Fibroblast of the aortic adventitia (primary cell): ENCODE measurements around the gene NHSL2. TPM values are rescaled to one million over a fixed set of nuclear protein-coding genes. Genes with fewer than 3 reads are reported as not detected.

Source experiments
- DNase-seq: peaks from one replicate; pipeline ENCODE4 v3.0.0-alpha.2; 2010; ENCODE audit warnings: low read depth
- H3K4me3 ChIP-seq: 2 replicates; pipeline ENCODE4 v1.5.1; 2011; ENCODE audit warnings: low read depth, mild to moderate bottlenecking, control low read depth, low read length, moderate library complexity
- total RNA-seq: library from RNA; depleted of rRNA; stranded (reverse); fragments of >200 nt; gene quantifications from 2 replicates; pipeline ENCODE4 v1.2.3, GENCODE V29; 2012; ENCODE audit warnings: low replicate concordance
- TF ChIP-seq, protein P1 (sequence below): IDR thresholded peaks from 2 replicates; pipeline ENCODE4 v1.5.1; 2011; ENCODE audit warnings: mild to moderate bottlenecking, low read length, control low read depth, inconsistent platforms; ENCODE audit not compliant: insufficient read depth

NHSL2 gene
- total RNA-seq, 1 donor, result 6.8 TPM

DNA sequence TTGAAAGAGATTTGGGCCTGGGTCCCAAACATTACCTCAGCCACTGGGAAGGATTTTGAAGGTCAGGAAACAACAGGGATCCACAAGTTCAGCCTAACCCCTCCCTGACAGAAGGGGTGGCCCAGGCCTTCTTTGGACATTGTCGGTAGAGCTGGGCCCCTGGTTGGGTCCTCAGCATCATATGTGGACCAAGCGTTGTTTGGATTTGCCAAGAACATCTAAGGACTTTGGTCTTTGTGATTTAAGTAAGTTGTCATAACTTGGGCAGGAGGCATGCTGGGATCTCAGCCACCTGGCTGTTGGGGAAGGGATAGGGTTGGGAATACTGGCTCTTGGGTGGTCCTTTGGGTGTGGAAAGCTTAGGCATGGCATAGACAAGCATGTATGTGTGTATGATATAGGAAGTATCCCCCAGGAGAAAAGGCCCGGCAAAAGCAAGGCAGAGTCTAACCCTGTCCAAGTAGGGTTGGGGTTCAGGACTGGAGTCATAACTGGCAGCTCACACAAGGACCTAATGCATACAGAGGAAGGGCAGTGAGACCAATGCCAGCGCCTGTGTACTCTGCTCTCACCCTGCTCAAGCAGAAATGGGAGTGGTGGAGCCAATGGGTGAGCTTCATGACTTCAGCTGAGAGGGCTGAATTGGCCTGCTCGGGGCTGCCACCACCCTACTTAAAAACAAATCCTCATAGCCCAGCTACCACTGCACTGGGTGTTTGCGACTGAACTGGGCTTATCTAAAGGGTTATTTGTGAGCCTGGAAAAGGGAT, 118.2 kb downstream of the NHSL2 start:
- TF ChIP-seq, protein P1, sequence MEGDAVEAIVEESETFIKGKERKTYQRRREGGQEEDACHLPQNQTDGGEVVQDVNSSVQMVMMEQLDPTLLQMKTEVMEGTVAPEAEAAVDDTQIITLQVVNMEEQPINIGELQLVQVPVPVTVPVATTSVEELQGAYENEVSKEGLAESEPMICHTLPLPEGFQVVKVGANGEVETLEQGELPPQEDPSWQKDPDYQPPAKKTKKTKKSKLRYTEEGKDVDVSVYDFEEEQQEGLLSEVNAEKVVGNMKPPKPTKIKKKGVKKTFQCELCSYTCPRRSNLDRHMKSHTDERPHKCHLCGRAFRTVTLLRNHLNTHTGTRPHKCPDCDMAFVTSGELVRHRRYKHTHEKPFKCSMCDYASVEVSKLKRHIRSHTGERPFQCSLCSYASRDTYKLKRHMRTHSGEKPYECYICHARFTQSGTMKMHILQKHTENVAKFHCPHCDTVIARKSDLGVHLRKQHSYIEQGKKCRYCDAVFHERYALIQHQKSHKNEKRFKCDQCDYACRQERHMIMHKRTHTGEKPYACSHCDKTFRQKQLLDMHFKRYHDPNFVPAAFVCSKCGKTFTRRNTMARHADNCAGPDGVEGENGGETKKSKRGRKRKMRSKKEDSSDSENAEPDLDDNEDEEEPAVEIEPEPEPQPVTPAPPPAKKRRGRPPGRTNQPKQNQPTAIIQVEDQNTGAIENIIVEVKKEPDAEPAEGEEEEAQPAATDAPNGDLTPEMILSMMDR, result no peak
- H3K4me3 ChIP-seq, result no peak overlapping the region
- DNase-seq, result no peak

DNA sequence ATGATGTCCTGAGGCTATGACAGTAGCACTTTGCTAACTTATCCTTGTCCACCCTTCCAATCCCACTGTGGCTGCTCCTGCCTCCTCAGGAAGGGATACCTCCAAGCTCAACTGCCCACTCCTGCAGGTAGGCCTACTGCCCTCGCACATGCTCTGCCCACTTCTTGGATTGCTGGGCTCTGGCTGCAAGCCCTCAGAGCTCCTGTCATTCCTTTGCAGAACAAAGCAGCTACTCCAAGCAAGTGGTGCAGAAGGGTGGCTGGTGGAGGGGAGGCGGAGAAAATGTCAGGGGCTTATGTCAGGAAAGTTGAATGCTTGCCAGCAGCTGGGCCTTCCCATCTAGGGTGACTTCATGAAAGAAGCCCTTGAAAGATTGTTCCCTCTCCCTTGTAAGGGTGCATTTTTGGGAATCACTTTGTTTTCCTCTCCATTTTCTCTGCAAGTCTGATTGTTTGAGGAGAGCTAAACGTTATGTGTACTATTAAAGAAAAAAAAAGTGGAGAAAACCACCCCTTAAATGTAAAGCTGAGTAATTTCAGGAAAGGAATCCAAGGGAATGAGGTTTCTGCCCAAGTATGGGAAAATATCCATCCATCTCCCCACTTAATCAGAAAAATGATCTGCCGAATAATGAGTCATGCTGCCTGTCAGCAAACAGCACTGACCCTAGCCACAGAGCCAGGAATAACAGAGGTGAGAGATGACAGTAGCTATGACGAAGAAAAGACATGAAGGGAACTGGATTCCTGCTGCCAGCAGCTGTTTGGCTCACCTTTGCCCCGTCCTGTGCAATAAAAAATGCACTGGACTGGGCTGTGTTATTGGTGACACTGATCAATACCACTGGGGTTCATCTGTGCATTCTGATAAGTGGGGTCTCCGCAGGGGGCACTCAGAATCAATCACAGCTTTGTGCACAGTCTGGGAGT, 119.1 kb downstream of the NHSL2 start:
- DNase-seq, result peak; percentile 85

DNA sequence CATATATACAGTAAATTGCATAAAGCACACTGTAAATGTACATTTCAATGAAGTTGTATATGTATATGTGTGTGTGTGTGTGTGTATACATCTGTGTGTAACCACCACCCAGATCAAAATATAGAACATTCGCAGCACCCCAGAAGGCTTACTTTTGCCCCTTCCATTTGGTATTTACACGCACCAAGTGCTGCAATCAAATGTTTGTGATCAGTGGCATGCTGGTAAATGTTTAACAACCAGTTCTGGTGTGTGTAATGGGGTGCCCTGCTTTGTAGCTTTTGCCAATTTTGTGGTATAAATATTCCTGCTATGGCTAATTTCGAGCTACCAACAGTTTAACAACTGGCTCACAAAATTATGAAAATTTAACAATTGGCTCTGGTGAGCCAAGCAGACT, 119.8 kb downstream of the NHSL2 start:
- no peak for DNase-seq
- H3K4me3 ChIP-seq, result no peak overlapping the region
- TF ChIP-seq, protein P1, result no peak

More for the DNA sequence above, 119.1 kb downstream of the NHSL2 start:
- TF ChIP-seq, protein P1, result no peak
- H3K4me3 ChIP-seq, result no peak overlapping the region

DNA sequence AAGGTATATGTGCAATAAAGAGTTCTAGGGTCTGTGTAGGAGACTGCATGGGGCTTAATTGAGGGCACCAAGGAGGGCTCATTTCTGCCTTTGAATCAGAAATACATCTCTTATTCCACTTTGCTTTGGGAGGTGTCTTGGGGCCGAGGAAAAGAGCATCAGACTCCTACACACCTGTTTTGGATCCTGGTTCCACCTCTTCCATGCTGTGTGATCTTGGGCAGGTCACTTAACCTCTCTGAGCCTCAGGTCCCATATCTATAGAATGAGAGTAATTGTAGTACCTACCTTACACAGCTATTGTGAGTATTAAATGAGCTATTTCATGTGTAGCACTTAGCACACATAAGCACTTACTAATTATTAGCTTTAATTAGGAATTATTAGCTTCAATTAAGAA, 120.5 kb downstream of the NHSL2 start:
- DNase-seq, result no peak
- TF ChIP-seq, protein P1, result no peak
- no peak overlapping the region for H3K4me3 ChIP-seq

DNA sequence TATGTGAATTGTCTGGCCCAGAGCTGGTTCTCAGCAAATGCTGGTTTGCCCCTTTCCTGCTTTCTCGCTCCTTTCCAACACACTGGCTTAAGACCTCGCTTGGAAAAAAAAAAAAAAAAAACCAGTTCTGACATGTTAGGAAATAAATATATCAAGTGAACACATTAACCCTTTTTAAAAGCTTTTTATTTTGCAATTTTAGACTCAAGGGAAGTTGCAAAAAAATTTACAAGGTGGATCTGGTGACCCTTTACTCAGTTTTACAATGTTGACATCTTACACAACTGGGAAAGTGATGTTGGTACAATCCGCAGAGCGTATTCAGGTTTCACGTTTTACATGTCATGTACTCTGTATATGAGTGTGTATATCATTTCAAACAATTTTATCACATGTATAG, 121.0 kb downstream of the NHSL2 start:
- TF ChIP-seq, protein P1, result no peak
- DNase-seq, result no peak
- no peak overlapping the region for H3K4me3 ChIP-seq

DNA sequence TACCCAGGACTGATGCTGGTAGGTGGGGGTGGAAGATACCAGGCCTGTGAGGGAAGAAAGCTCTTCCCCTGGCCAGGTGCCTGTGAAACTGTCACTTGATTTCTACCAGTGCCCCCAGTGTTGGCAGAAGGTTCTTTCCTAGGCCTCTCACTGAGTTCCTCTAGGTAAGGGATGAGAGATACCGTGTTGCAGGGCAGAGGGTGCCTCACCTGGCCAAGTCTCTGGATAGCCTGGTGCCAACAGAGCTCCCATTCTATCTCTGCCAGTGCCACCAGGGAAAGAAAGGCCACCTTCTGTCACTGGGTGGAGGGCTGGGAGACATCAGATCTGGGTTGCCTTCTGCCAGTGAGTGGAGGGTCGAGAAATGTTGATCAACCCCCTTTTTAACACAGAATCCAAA, 127.0 kb downstream of the NHSL2 start:
- DNase-seq, result no peak
- H3K4me3 ChIP-seq, result no peak overlapping the region
- TF ChIP-seq, protein P1, result no peak
